ENCODE results near the gene IGSF21. TPM values are rescaled to one million over a fixed set of nuclear protein-coding genes. Genes with fewer than 3 reads are reported as not detected.

Gene IGSF21
- total RNA-seq, 4 donors from 2014 or later, result 1.2 to 19.1 (median 1.9) TPM; not detected in 1

DNA sequence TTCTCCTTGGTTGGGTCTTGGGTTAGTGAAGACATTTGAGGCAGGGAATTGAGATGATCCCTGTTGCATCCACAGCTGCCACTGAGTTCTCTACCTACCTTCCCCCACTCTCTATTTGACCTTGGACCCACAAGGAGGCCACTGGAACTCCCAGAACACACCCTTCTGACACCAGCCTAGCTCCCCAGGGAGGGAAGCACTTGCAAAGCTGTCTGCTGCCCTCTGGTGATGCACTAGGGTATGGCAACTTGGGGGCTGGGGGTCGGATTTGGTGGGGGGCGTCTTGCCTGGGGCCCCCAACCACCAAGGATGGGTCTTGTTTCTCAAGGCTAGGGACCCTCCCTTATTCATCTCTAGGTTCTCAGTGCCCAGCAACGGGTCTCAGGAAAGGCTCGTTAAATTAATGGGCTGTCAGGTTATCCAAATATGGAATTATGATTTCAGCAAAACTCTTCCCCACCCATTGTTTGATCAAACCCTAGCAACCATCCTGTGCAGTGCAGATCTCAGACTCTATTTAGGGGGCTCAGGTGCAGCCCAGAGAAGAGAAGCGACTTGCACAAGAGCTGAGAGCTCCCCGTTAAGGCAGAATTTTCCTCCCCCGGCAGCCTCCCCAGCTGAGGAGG, 195.3 kb downstream of the IGSF21 start:
- Histone ChIP-seq H3K4me3 (no peak overlapping the region), H3K27ac (no peak overlapping the region), H3K36me3 (no peaks in the 10 kb centered on the region), H3K9me3 (no peaks in the 10 kb centered on the region), H3K27me3 (no peaks in the 10 kb centered on the region), H3K4me1 (no peaks in the 10 kb centered on the region)
- DNase-seq, result no peak
- TF ChIP-seq POLR2A (IDR thresholded peaks at IDR 0.05), result no peak
- TF ChIP-seq, protein P1, sequence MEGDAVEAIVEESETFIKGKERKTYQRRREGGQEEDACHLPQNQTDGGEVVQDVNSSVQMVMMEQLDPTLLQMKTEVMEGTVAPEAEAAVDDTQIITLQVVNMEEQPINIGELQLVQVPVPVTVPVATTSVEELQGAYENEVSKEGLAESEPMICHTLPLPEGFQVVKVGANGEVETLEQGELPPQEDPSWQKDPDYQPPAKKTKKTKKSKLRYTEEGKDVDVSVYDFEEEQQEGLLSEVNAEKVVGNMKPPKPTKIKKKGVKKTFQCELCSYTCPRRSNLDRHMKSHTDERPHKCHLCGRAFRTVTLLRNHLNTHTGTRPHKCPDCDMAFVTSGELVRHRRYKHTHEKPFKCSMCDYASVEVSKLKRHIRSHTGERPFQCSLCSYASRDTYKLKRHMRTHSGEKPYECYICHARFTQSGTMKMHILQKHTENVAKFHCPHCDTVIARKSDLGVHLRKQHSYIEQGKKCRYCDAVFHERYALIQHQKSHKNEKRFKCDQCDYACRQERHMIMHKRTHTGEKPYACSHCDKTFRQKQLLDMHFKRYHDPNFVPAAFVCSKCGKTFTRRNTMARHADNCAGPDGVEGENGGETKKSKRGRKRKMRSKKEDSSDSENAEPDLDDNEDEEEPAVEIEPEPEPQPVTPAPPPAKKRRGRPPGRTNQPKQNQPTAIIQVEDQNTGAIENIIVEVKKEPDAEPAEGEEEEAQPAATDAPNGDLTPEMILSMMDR (IDR thresholded peaks at IDR 0.05), result no peak
- intact Hi-C loops (cut with DNase I; ENCODE audit: low total_unique reads), result no loop called here

DNA sequence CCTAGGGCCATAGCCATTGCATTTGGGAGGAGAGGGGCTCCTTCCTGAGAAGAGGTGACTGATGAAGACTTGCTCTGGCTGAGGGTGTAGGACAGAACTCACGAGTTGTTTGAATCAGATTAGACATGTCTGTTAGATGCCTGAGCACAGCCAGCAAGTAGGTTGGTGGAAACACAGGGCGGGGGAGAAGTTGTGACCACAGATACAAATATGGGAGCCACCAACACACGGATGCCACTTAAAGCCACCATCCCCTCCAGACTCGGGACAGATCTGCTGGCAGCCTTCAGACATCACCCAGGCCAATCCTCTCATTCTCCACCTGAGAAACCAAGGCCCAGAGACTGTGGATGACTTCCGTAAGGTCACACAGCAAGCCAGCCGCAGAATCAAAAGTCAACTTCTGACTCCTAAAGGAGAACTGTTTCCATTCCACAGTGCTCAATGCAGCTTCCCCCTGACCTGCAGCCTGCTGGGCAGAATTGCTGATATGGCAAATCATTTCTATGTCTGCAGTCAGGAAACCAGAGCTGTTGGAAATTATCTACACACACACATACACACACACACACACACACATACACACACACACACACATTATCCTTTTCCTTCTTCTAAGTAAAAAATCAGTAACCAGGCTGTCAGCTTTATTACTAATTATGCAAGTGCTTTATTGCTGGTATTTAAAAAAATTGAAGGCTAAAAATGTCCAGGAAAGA, 196.7 kb downstream of the IGSF21 start:
- H3K27ac ChIP-seq, result no peak overlapping the region
- H3K4me1 ChIP-seq, result no peaks in the 10 kb centered on the region
- TF ChIP-seq, protein P1 (IDR thresholded peaks at IDR 0.05), result no peak
- TF ChIP-seq POLR2A (IDR thresholded peaks at IDR 0.05), result no peak
- H3K9me3 ChIP-seq, result no peaks in the 10 kb centered on the region
- H3K36me3 ChIP-seq, result no peaks in the 10 kb centered on the region
- intact Hi-C loops (cut with DNase I; ENCODE audit: low total_unique reads), result no loop called here
- H3K4me3 ChIP-seq, result no peak overlapping the region
- no peaks in the 10 kb centered on the region for H3K27me3 ChIP-seq
- no peak for DNase-seq

DNA sequence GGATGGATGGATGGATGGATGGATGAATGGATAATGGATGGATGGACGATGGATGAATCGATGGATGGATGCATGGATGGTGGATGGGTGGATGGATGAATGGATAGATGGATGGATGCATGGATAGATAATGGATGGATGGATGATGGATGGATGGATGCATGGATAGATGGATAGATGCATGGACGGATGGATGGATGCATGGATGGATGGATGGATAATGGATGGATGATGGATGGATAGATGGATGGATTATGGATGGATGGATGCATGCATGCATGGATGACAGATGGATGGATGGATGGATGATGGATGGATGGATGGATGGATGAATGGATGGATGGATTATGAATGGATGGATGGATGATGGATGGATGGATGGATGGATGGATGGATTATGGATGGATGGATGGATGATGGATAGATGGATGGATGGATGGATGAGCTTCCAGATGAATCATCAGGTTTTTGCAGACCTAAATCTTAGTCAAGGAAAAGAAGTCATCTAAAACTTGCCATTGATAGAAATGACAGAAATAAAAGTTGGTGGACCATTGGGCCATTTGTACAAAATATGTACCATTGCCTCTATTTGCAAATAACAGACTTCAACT, 197.7 kb downstream of the IGSF21 start:
- no peaks in the 10 kb centered on the region for H3K36me3 ChIP-seq
- no peaks in the 10 kb centered on the region for H3K9me3 ChIP-seq
- no peak overlapping the region for H3K4me3 ChIP-seq
- intact Hi-C loops (cut with DNase I; ENCODE audit: low total_unique reads), result no loop called here
- no peak for TF ChIP-seq POLR2A (IDR thresholded peaks at IDR 0.05)
- TF ChIP-seq, protein P1 (IDR thresholded peaks at IDR 0.05), result no peak
- DNase-seq, result no peak
- no peak overlapping the region for H3K27ac ChIP-seq
- H3K27me3 ChIP-seq, result no peaks in the 10 kb centered on the region
- no peaks in the 10 kb centered on the region for H3K4me1 ChIP-seq

DNA sequence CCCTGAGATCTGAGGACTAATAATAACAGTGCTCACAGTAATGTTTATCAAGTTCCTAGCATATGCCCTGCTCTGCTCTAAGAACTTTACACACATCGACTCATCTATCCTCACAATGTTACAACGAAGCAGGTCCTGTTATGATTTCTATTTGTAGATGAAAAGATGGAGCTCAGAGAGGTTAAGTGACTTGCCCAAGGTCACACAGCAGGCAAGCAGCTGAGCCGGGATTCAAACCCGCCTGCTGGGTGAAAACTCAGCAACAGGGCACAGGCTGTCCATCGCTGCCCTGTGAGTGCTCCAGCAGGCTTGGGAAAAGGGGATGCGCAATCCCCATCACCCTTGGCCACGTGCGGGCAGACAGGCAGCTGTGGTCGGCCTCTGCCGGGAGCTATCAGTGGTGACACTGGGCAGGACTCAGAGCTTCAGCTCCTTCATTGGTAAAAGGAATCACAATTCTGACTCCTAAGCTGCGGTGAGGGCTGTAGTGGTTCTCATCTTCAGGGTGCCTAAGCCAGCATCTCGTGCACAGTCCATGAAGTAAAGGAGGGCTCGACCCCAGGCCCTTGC, 199.8 kb downstream of the IGSF21 start:
- no peaks in the 10 kb centered on the region for H3K27me3 ChIP-seq

More for the DNA sequence above, 199.8 kb downstream of the IGSF21 start:
- intact Hi-C loops (cut with DNase I; ENCODE audit: low total_unique reads), result no loop called here
- Histone ChIP-seq H3K27ac (no peak overlapping the region), H3K36me3 (no peaks in the 10 kb centered on the region), H3K9me3 (no peaks in the 10 kb centered on the region), H3K4me1 (no peaks in the 10 kb centered on the region), H3K4me3 (no peak overlapping the region)
- TF ChIP-seq, protein P1 (IDR thresholded peaks at IDR 0.05), result no peak
- no peak for TF ChIP-seq POLR2A (IDR thresholded peaks at IDR 0.05)
- no peak for DNase-seq
